NT2/D1 (cell line): ENCODE measurements around the gene DCDC2C.

ENCODE experiments used
- DNase-seq: peaks from one replicate; pipeline ENCODE4 v3.0.0-alpha.2; 2011; ENCODE audit warnings: low read depth, low spot score
- H3K27me3 ChIP-seq: 2 replicates; pipeline ENCODE4 v1.6.0; 2011; ENCODE audit warnings: mild to moderate bottlenecking; ENCODE audit not compliant: insufficient read length, insufficient read depth
- H3K36me3 ChIP-seq: 2 replicates; pipeline ENCODE4 v1.6.1; 2011; ENCODE audit warnings: mild to moderate bottlenecking, low read length, mixed read lengths; ENCODE audit not compliant: insufficient read depth, insufficient read length
- H3K4me1 ChIP-seq: 2 replicates; pipeline ENCODE4 v1.5.1; 2011; ENCODE audit not compliant: insufficient read depth, insufficient read length
- H3K4me3 ChIP-seq: 2 replicates; pipeline ENCODE4 v1.5.1; 2011; ENCODE audit warnings: low read depth; ENCODE audit not compliant: insufficient read length
- H3K9ac ChIP-seq: 2 replicates; pipeline ENCODE4 v1.6.0; 2011; ENCODE audit warnings: low read depth; ENCODE audit not compliant: insufficient read length
- H3K9me3 ChIP-seq: 2 replicates; pipeline ENCODE4 v1.5.1; 2011; ENCODE audit warnings: mild to moderate bottlenecking, low read length; ENCODE audit not compliant: insufficient read depth
- SUZ12 ChIP-seq: IDR thresholded peaks from 2 replicates; pipeline ENCODE4 v1.6.1; 2011; ENCODE audit not compliant: insufficient read length, insufficient read depth; ENCODE audit errors: extremely low read depth
- YY1 ChIP-seq: IDR thresholded peaks from 2 replicates; pipeline ENCODE4 v1.6.1; 2011; ENCODE audit not compliant: insufficient read length, insufficient read depth
- ZNF274 ChIP-seq: IDR thresholded peaks from 2 replicates; pipeline ENCODE4 v1.6.1; 2011; ENCODE audit warnings: mild to moderate bottlenecking, low read depth, low read length

The DCDC2C gene

GRCh38 chr2:3758906-3759305 lies 55.5 kb downstream of the DCDC2C start:
- TF ChIP-seq ZNF274 (no peak), YY1 (no peak), SUZ12 (no peak)
- no peak overlapping the region for H3K9ac ChIP-seq
- DNase-seq = no peak
- H3K9me3 ChIP-seq = no peaks in the 10 kb centered on the region; the same call in 1 of the 2 replicates
- H3K4me3 ChIP-seq = no peak overlapping the region
- no peaks in the 10 kb centered on the region for H3K4me1 ChIP-seq
- H3K27me3 ChIP-seq = no peaks in the 10 kb centered on the region
- no peaks in the 10 kb centered on the region for H3K36me3 ChIP-seq

GRCh38 chr2:3759331-3759730 lies 56.0 kb downstream of the DCDC2C start:
- H3K4me1 ChIP-seq = no peaks in the 10 kb centered on the region
- H3K4me3 ChIP-seq = no peak overlapping the region
- H3K27me3 ChIP-seq = no peaks in the 10 kb centered on the region
- H3K36me3 ChIP-seq = no peaks in the 10 kb centered on the region
- H3K9me3 ChIP-seq = no peaks in the 10 kb centered on the region; the same call in 1 of the 2 replicates
- TF ChIP-seq ZNF274 = no peak
- no peak for TF ChIP-seq YY1
- no peak for TF ChIP-seq SUZ12
- no peak for DNase-seq
- H3K9ac ChIP-seq = no peak overlapping the region

- no peak overlapping the region for H3K4me3 ChIP-seq
- no peaks in the 10 kb centered on the region for H3K36me3 ChIP-seq
- no peak overlapping the region for H3K9ac ChIP-seq
- no peaks in the 10 kb centered on the region for H3K27me3 ChIP-seq
- no peaks in the 10 kb centered on the region for H3K4me1 ChIP-seq
- H3K9me3 ChIP-seq = no peaks in the 10 kb centered on the region; the same call in 1 of the 2 replicates
- DNase-seq = no peak
- no peak for TF ChIP-seq YY1
- no peak for TF ChIP-seq ZNF274
- no peak for TF ChIP-seq SUZ12
Measured at GRCh38 chr2:3759761-3760160, 56.4 kb downstream of the DCDC2C start.

GRCh38 chr2:3761272-3761671 lies 57.9 kb downstream of the DCDC2C start:
- no peaks in the 10 kb centered on the region for H3K9me3 ChIP-seq
- H3K27me3 ChIP-seq = no peaks in the 10 kb centered on the region
- no peaks in the 10 kb centered on the region for H3K36me3 ChIP-seq
- no peak overlapping the region for H3K4me3 ChIP-seq
- no peak for DNase-seq
- TF ChIP-seq SUZ12 = no peak
- no peak for TF ChIP-seq ZNF274
- TF ChIP-seq YY1 = no peak
- H3K4me1 ChIP-seq = no peaks in the 10 kb centered on the region
- H3K9ac ChIP-seq = no peak overlapping the region

GRCh38 chr2:3762771-3763447 lies 59.5 kb downstream of the DCDC2C start:
- H3K27me3 ChIP-seq = no peaks in the 10 kb centered on the region
- DNase-seq = no peak

GRCh38 chr2:3766824-3767223 lies 63.4 kb downstream of the DCDC2C start:
- Histone ChIP-seq H3K9me3 (no peaks in the 10 kb centered on the region), H3K4me3 (no peak overlapping the region), H3K4me1 (no peaks in the 10 kb centered on the region), H3K9ac (no peak overlapping the region), H3K36me3 (no peaks in the 10 kb centered on the region), H3K27me3 (no peaks in the 10 kb centered on the region)
- TF ChIP-seq YY1 (no peak), SUZ12 (no peak), ZNF274 (no peak)
- DNase-seq = no peak

More at GRCh38 chr2:3762771-3763447, 59.5 kb downstream of the DCDC2C start:
- Histone ChIP-seq H3K4me1 (no peaks in the 10 kb centered on the region), H3K9me3 (no peaks in the 10 kb centered on the region), H3K4me3 (no peak overlapping the region), H3K9ac (no peak overlapping the region), H3K36me3 (no peaks in the 10 kb centered on the region)
- TF ChIP-seq SUZ12 (no peak), YY1 (no peak), ZNF274 (no peak)

GRCh38 chr2:3768960-3769765 lies 65.8 kb downstream of the DCDC2C start:
- H3K27me3 ChIP-seq = no peaks in the 10 kb centered on the region
- H3K4me1 ChIP-seq = no peaks in the 10 kb centered on the region
- no peaks in the 10 kb centered on the region for H3K9me3 ChIP-seq
- H3K9ac ChIP-seq = no peak overlapping the region
- no peaks in the 10 kb centered on the region for H3K36me3 ChIP-seq
- H3K4me3 ChIP-seq = no peak overlapping the region
- TF ChIP-seq ZNF274 (no peak), SUZ12 (no peak), YY1 (no peak)
- DNase-seq = no peak
